Sigmoid colon (tissue), 4 donors: ENCODE data around the gene ABCA2.

Experiments used
- EP300 ChIP-seq, 4 donors: sonication (generic); formaldehyde crosslinking; IDR thresholded peaks; one replicate each; pipeline ENCODE4 v1.6.1; 2017; ENCODE audit warnings: antibody characterized with exemption in 4 of 4
- TF ChIP-seq, protein P1 (sequence below), 4 experiments: fragments of 450-650 bp in 3 of 4; fragments of 200-600 bp in 1 of 4; IDR thresholded peaks; one replicate each; pipeline ENCODE4 v1.5.1; 2016 to 2019; ENCODE audit warnings: antibody characterized with exemption in 4 of 4, mild to moderate bottlenecking in 3 of 4, moderate library complexity in 2 of 4

DNA sequence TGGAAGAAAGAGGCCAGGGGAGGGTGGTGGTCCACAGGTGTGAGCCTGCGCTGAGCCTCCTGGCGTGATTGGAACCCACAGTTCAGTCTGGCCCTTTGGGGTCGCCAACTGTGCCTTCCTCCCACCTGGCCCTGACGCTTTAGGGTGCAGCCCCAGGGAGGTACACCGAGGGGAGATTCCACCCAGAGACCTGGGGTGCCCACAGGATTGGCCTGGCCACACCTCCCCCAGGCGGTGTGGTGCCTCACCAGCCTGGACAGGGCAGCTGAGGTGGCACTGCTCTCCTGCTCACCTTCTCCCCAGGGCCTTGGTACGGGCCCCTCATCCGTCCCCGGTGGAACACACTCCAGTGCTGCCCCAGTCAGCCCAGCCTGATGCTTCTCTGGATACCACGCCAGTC, 30.7 kb downstream of the ABCA2 start:
- no peak for TF ChIP-seq EP300 (IDR thresholded peaks at IDR 0.05)
- TF ChIP-seq, protein P1, sequence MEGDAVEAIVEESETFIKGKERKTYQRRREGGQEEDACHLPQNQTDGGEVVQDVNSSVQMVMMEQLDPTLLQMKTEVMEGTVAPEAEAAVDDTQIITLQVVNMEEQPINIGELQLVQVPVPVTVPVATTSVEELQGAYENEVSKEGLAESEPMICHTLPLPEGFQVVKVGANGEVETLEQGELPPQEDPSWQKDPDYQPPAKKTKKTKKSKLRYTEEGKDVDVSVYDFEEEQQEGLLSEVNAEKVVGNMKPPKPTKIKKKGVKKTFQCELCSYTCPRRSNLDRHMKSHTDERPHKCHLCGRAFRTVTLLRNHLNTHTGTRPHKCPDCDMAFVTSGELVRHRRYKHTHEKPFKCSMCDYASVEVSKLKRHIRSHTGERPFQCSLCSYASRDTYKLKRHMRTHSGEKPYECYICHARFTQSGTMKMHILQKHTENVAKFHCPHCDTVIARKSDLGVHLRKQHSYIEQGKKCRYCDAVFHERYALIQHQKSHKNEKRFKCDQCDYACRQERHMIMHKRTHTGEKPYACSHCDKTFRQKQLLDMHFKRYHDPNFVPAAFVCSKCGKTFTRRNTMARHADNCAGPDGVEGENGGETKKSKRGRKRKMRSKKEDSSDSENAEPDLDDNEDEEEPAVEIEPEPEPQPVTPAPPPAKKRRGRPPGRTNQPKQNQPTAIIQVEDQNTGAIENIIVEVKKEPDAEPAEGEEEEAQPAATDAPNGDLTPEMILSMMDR (IDR thresholded peaks at IDR 0.05): no peak
